Esophagus (tissue), 2 donors: ENCODE measurements around the gene CPM. TPM values are rescaled to one million over a fixed set of nuclear protein-coding genes. Genes with fewer than 3 reads are reported as not detected.
"Not testable (repeated sequence)": the region's sequence is repeated elsewhere in the genome, so short reads cannot be mapped to it uniquely, and the experiment has no call there.

Source experiments
- H3K27ac ChIP-seq, 2 donors: one replicate each; pipeline ENCODE4 v1.5.1; 2013; ENCODE audit warnings: low read depth in 2 of 2, mild to moderate bottlenecking in 2 of 2, inconsistent platforms in 1 of 2, low read length in 1 of 2, moderate library complexity in 1 of 2
- H3K27me3 ChIP-seq, 2 donors: one replicate each; pipeline ENCODE4 v1.6.1; 2013; ENCODE audit warnings: low read length in 2 of 2, control low read depth in 1 of 2, mild to moderate bottlenecking in 1 of 2; ENCODE audit not compliant: insufficient read depth in 2 of 2, control insufficient read depth in 1 of 2
- H3K36me3 ChIP-seq, 2 donors: one replicate each; pipeline ENCODE4 v1.6.1; 2013; ENCODE audit warnings: low read length in 1 of 2; ENCODE audit not compliant: control insufficient read depth in 2 of 2, insufficient read depth in 2 of 2
- H3K4me1 ChIP-seq, 2 donors: one replicate each; pipeline ENCODE4 v1.6.1; 2013; ENCODE audit warnings: low read length in 1 of 2; ENCODE audit not compliant: control insufficient read depth in 2 of 2, insufficient read depth in 2 of 2
- H3K4me3 ChIP-seq, 2 donors: one replicate each; pipeline ENCODE4 v1.5.1; 2013; ENCODE audit warnings: low read length in 2 of 2, mild to moderate bottlenecking in 2 of 2, low read depth in 1 of 2, moderate library complexity in 1 of 2
- H3K9me3 ChIP-seq, 2 donors: one replicate each; pipeline ENCODE4 v1.6.1; 2013; ENCODE audit warnings: mild to moderate bottlenecking in 2 of 2, low read depth in 1 of 2, low read length in 1 of 2, moderate library complexity in 1 of 2; ENCODE audit not compliant: control insufficient read depth in 2 of 2, insufficient read depth in 1 of 2
- WGBS, 2 donors: extraction: QIAGEN DNeasy Blood & Tissue Kit; methylation state at CpG; one replicate each; pipeline ENCODE4 v1.1.7; 2013; 5-methylcytosine and 5-hydroxymethylcytosine counted together
- polyA plus RNA-seq, 2 donors: library from polyadenylated mRNA; stranded (reverse); fragments of 200-250 nt; gene quantifications; one replicate each; pipeline ENCODE4 v1.2.3, GENCODE V29; 2013
- donor health status: healthy with polysubstance abuse.
- donor health status: Bipolar disorder and iron deficiency.

Gene CPM
- polyA plus RNA-seq, 2 donors, result 1.8 to 4.1 TPM

- 1% methylated on average over 61 of the region's 61 CpGs for WGBS, 2 donors
- Histone ChIP-seq H3K27me3 (no peaks in the 10 kb centered on the region), H3K9me3 (no peaks in the 10 kb centered on the region), H3K27ac (peak overlapping the region; percentile 99 to 100), H3K36me3 (no peaks in the 10 kb centered on the region), H3K4me1 (no peaks in the 10 kb centered on the region), H3K4me3 (peak overlapping the region; percentile 71 to 95)
Observed at GRCh38 chr12:68808388-68809189, 124.4 kb downstream of the CPM start.

- Histone ChIP-seq H3K9me3 (no peaks in the 10 kb centered on the region), H3K27ac (peak within 1 kb of the TSS; percentile 99 to 100), H3K36me3 (no peaks in the 10 kb centered on the region), H3K4me3 (peak within 1 kb of the TSS; percentile 71 to 95), H3K4me1 (no peaks in the 10 kb centered on the region), H3K27me3 (no peaks in the 10 kb centered on the region)
- 1% methylated on average over 72 of the region's 72 CpGs for WGBS, 2 donors
Observed at GRCh38 chr12:68807576-68808387, 125.2 kb downstream of the CPM start, which contains the start of gene MDM2. TSS of gene MDM2 (plus strand) at chr12:68808177. CDS start at chr12:68808478, 301 bp downstream.

- H3K36me3 ChIP-seq, H3K27me3 ChIP-seq, H3K4me1 ChIP-seq, H3K9me3 ChIP-seq: not testable (repeated sequence)
- Histone ChIP-seq H3K27ac (peak overlapping the region; percentile 99 to 100), H3K4me3 (peak overlapping the region; percentile 71 to 95)
- 9 to 11% methylated on average over 10 of the region's 10 CpGs for WGBS, 2 donors
Observed at GRCh38 chr12:68807274-68807575, 125.7 kb downstream of the CPM start.

GRCh38 chr12:68806488-68807237 is 126.3 kb downstream of the CPM start:
- Histone ChIP-seq H3K36me3 (no peaks in the 10 kb centered on the region), H3K4me3 (no peak overlapping the region), H3K27me3 (no peaks in the 10 kb centered on the region), H3K9me3 (no peaks in the 10 kb centered on the region), H3K4me1 (no peaks in the 10 kb centered on the region), H3K27ac (peak overlapping the region in 1 of 2 donors; percentile 100)
- 84 to 85% methylated on average over 18 of the region's 18 CpGs for WGBS, 2 donors

GRCh38 chr12:68805592-68806120 is 127.3 kb downstream of the CPM start:
- H3K9me3 ChIP-seq, result no peaks in the 10 kb centered on the region
- WGBS, 2 donors, result 86 to 88% methylated on average over 7 of the region's 7 CpGs
- H3K27ac ChIP-seq, result no peak overlapping the region
- H3K4me1 ChIP-seq, result no peaks in the 10 kb centered on the region
- no peaks in the 10 kb centered on the region for H3K27me3 ChIP-seq
- no peak overlapping the region for H3K4me3 ChIP-seq
- H3K36me3 ChIP-seq, result no peaks in the 10 kb centered on the region

- Histone ChIP-seq H3K27ac (no peak overlapping the region), H3K9me3 (no peaks in the 10 kb centered on the region), H3K4me3 (no peak overlapping the region), H3K27me3 (no peaks in the 10 kb centered on the region), H3K36me3 (no peaks in the 10 kb centered on the region), H3K4me1 (no peaks in the 10 kb centered on the region)
- 77 to 91% methylated on average over 32 of the region's 32 CpGs for WGBS, 2 donors
Observed at GRCh38 chr12:68804657-68805591, 128.0 kb downstream of the CPM start.

GRCh38 chr12:68803948-68804656 is 128.9 kb downstream of the CPM start:
- no peaks in the 10 kb centered on the region for H3K27me3 ChIP-seq
- H3K27ac ChIP-seq, result no peak overlapping the region
- H3K36me3 ChIP-seq, result no peaks in the 10 kb centered on the region
- H3K9me3 ChIP-seq, result no peaks in the 10 kb centered on the region
- 80 to 94% methylated on average over 5 of the region's 5 CpGs for WGBS, 2 donors
- H3K4me1 ChIP-seq, result no peaks in the 10 kb centered on the region
- no peak overlapping the region for H3K4me3 ChIP-seq

GRCh38 chr12:68802911-68803651 is 129.9 kb downstream of the CPM start:
- H3K27me3 ChIP-seq, H3K27ac ChIP-seq, H3K4me1 ChIP-seq, H3K9me3 ChIP-seq, H3K36me3 ChIP-seq, H3K4me3 ChIP-seq: not testable (repeated sequence)
- WGBS, 2 donors, result 88 to 92% methylated on average over 19 of the region's 19 CpGs
